ENCODE measurements around the gene SPNS3. TPM values are rescaled to one million over a fixed set of nuclear protein-coding genes. Genes with fewer than 3 reads are reported as not detected.

Gene SPNS3
- total and polyA plus RNA-seq, 7 donors = 1.6 TPM; not detected in 6

- 83 to 92% methylated on average over 11 of the region's 11 CpGs for WGBS, 2 donors
- Histone ChIP-seq H3K36me3 (no peaks in the 10 kb centered on the region), H3K9me3 (no peaks in the 10 kb centered on the region), H3K4me3 (no peak overlapping the region), H3K27me3 (no peaks in the 10 kb centered on the region), H3K4me1 (no peaks in the 10 kb centered on the region), H3K27ac (no peak overlapping the region)
- intact Hi-C loops (cut with DNase I) = no loop called here
- TF ChIP-seq POLR2AphosphoS5 (IDR thresholded peaks at IDR 0.05) (no peak), CTCF (IDR thresholded peaks at IDR 0.05) (no peak), POLR2A (IDR thresholded peaks at IDR 0.05) (no peak), EP300 (IDR thresholded peaks at IDR 0.05) (no peak)
- DNase-seq = no peak
These were observed 6.2 kb upstream of the SPNS3 start for GRCh38 chr17:4427505-4427904.

GRCh38 chr17:4436381-4436780, 2.6 kb downstream of the SPNS3 start:
- WGBS, 2 donors = 82 to 90% methylated on average over 4 of the region's 4 CpGs

GRCh38 chr17:4436846-4437245, 3.1 kb downstream of the SPNS3 start:
- TF ChIP-seq CTCF (IDR thresholded peaks at IDR 0.05) (no peak), POLR2A (IDR thresholded peaks at IDR 0.05) (no peak), EP300 (IDR thresholded peaks at IDR 0.05) (no peak), POLR2AphosphoS5 (IDR thresholded peaks at IDR 0.05) (no peak)
- Histone ChIP-seq H3K9me3 (no peaks in the 10 kb centered on the region), H3K4me1 (no peaks in the 10 kb centered on the region), H3K27me3 (no peaks in the 10 kb centered on the region), H3K36me3 (no peaks in the 10 kb centered on the region), H3K4me3 (no peak overlapping the region), H3K27ac (no peak overlapping the region)
- intact Hi-C loops (cut with DNase I) = no loop called here
- no peak for DNase-seq
- 58 to 86% methylated on average over 7 of the region's 7 CpGs for WGBS, 2 donors

More at GRCh38 chr17:4436381-4436780, 2.6 kb downstream of the SPNS3 start:
- H3K4me1 ChIP-seq = no peaks in the 10 kb centered on the region
- H3K4me3 ChIP-seq = no peak overlapping the region
- no peak for DNase-seq
- no peak for TF ChIP-seq POLR2AphosphoS5 (IDR thresholded peaks at IDR 0.05)
- TF ChIP-seq CTCF (IDR thresholded peaks at IDR 0.05) = no peak
- no peak for TF ChIP-seq EP300 (IDR thresholded peaks at IDR 0.05)
- TF ChIP-seq POLR2A (IDR thresholded peaks at IDR 0.05) = no peak
- H3K27me3 ChIP-seq = no peaks in the 10 kb centered on the region
- no peaks in the 10 kb centered on the region for H3K36me3 ChIP-seq
- H3K9me3 ChIP-seq = no peaks in the 10 kb centered on the region
- intact Hi-C loops (cut with DNase I) = no loop called here
- no peak overlapping the region for H3K27ac ChIP-seq

GRCh38 chr17:4438162-4438944, 4.6 kb downstream of the SPNS3 start:
- 86 to 95% methylated on average over 17 of the region's 17 CpGs for WGBS, 2 donors
- no peaks in the 10 kb centered on the region for H3K4me1 ChIP-seq
- TF ChIP-seq CTCF (IDR thresholded peaks at IDR 0.05) (no peak), POLR2A (IDR thresholded peaks at IDR 0.05) (no peak), EP300 (IDR thresholded peaks at IDR 0.05) (no peak), POLR2AphosphoS5 (IDR thresholded peaks at IDR 0.05) (no peak)
- H3K27ac ChIP-seq = no peak overlapping the region
- no peak for DNase-seq
- no peaks in the 10 kb centered on the region for H3K9me3 ChIP-seq
- intact Hi-C loops (cut with DNase I) = no loop called here
- no peaks in the 10 kb centered on the region for H3K36me3 ChIP-seq
- no peak overlapping the region for H3K4me3 ChIP-seq
- H3K27me3 ChIP-seq = no peaks in the 10 kb centered on the region
